Astrocyte of the spinal cord (primary cell): Measurements from ENCODE around the gene OR4A47.
"Not testable (repeated sequence)": the region's sequence is repeated elsewhere in the genome, so short reads cannot be mapped to it uniquely, and the experiment has no call there.

Source experiments
- DNase-seq: peaks from one replicate; pipeline ENCODE4 v3.0.0; 2011; ENCODE audit warnings: low read depth, low spot score
- H3K4me3 ChIP-seq: 2 replicates; pipeline ENCODE4 v1.5.1; 2011; ENCODE audit warnings: low read depth, mild to moderate bottlenecking, low read length, moderate library complexity
- in situ Hi-C: cut with HindIII; loops from 2 replicates; pipeline ENCODE4 v1.10.0; 2017; ENCODE audit warnings: low sequenced_read_pairs
- TF ChIP-seq, protein P1 (sequence below): IDR thresholded peaks from 2 replicates; pipeline ENCODE4 v1.5.1; 2012; ENCODE audit warnings: low read depth, mild to moderate bottlenecking, low read length, inconsistent platforms

The OR4A47 gene, protein sequence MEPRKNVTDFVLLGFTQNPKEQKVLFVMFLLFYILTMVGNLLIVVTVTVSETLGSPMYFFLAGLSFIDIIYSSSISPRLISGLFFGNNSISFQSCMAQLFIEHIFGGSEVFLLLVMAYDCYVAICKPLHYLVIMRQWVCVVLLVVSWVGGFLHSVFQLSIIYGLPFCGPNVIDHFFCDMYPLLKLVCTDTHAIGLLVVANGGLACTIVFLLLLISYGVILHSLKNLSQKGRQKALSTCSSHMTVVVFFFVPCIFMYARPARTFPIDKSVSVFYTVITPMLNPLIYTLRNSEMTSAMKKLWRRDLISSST

GRCh38 chr11:48488493-48488892 is at the start of gene OR4A47:
Gene OR4A47, plus strand, starts transcription at chr11:48488793. Its CDS starts 0 bp downstream, at chr11:48488793.
- H3K4me3 ChIP-seq, in situ Hi-C loops, DNase-seq: not testable (repeated sequence)

DNA sequence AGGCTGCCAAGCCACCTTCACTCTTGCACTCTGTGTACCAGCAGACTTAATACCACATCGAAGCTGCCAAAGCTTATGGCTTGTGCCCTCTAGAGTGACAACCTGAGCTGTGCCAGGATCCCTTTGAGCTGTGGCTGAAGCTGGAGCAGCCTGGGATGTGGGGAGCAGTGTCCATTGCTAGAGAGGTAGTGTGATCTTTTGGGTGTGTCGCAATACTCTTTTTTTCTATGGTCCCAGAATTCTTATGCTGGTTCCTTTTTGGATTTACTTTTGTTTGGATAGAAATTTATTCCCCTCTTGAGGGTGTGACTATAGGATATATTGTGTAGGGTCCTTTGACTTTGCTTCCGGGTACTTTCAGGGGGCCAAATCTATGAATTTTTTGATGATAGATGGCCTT is 32.7 kb upstream of the OR4A47 start:
- H3K4me3 ChIP-seq, in situ Hi-C loops, DNase-seq: not testable (repeated sequence)

- DNase-seq, in situ Hi-C loops, H3K4me3 ChIP-seq: not testable (repeated sequence)
Measured at GRCh38 chr11:48473966-48474365, 14.6 kb upstream of the OR4A47 start.

DNA sequence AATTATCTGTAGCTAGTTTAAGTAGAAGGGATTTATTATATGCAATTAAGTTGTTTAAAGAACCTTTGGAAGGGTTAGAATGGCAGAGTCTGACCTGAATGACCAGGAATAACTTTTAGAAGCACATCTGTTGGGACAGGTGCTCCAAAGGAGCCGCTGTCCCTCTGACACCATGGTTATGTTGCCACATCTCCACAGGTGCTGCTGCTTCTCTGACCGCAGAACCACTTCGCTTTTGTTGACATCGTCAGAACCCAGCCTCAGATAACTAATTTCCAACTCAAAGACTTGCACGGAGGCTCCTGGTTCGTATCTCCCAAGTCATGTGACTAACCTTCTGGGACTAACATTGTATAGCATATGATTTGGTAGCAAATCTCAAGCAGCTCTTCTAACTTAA is 13.9 kb upstream of the OR4A47 start:
- in situ Hi-C loops, H3K4me3 ChIP-seq, DNase-seq: not testable (repeated sequence)

DNA sequence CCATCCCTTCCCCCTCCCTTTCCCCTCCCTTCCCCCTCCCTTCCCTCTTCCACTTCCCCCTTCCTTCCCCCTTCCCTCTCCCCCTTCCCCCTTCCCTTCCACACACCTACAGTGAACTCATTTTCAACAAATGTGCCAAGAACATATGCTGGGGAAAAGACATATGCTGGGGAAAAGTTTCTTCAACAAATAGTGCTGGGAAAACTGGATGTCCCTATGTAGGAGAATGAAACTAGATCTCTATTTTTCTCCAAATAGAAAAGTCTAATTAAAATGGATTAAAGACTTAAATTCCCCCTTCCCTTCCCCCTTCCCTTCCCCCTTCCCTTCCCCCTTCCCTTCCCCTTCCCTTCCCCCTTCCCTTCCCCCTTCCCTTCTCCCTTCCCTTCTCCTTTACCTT is 17.6 kb downstream of the OR4A47 start:
- in situ Hi-C loops, DNase-seq, H3K4me3 ChIP-seq: not testable (repeated sequence)

DNA sequence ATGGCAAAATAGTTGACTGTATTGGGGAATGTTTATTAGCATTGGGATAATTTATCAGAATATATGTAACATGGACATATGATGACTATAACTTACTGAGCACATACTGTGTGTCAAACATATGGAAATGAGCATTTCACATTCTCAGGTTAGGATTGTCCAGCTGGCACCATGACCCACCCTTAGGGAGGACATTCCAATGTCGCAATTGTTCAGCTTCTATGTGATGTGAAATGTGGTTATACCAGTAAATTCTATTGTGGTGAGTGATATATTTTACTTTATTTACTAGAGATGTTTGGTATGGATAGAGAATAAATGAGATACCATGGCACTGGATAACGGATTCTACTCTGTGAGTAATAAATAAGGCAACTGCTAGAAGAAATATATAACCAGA is 50.4 kb downstream of the OR4A47 start:
- in situ Hi-C loops, result no loop called here
- DNase-seq, result no peak
- TF ChIP-seq, protein P1, sequence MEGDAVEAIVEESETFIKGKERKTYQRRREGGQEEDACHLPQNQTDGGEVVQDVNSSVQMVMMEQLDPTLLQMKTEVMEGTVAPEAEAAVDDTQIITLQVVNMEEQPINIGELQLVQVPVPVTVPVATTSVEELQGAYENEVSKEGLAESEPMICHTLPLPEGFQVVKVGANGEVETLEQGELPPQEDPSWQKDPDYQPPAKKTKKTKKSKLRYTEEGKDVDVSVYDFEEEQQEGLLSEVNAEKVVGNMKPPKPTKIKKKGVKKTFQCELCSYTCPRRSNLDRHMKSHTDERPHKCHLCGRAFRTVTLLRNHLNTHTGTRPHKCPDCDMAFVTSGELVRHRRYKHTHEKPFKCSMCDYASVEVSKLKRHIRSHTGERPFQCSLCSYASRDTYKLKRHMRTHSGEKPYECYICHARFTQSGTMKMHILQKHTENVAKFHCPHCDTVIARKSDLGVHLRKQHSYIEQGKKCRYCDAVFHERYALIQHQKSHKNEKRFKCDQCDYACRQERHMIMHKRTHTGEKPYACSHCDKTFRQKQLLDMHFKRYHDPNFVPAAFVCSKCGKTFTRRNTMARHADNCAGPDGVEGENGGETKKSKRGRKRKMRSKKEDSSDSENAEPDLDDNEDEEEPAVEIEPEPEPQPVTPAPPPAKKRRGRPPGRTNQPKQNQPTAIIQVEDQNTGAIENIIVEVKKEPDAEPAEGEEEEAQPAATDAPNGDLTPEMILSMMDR, result no peak
- H3K4me3 ChIP-seq, result no peak overlapping the region
